ENCODE data around the gene RAB22A.

RAB22A gene

DNA sequence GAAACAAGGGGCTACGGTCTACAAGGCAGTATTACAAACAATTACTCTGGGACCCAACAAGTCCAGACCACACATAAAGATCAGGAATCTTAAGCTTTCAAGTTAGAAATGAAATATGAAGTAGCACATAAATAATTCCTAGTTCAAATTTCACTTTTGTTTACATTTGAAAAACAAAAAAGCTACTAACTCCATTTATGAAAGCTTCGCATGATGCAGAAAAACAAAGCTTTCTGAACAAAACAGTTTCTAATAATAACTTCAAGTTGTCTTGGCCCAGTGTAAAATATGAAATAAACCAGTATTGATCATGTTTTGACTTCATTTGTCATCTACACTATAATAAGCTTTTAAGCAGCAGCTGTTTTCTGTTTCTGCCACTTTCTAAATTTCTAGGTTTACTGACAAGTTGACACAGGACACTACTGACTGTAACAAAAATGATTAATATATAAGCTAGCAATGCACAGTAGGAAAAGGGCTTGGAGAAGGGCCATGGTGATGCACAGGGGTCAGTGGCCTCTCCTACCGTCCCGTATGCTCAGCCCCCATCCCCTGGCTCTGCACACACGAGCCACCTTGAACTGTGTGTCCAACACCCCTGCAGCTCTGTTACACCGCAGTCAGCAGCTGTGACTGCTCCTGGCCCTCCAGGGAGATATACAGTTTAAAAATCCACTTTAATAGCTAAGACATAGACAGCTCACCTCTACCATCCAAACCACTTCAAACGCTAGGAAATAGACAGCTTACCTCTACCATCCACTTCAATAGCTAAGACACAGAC is 13.3 kb upstream of the RAB22A start:
- DNase-seq (ENCODE audit: low read depth, low spot score) = no peak
- no peak overlapping the region for H3K4me3 ChIP-seq (ENCODE audit: low read length)

- H3K4me3 ChIP-seq (ENCODE audit: low read length) = no peak overlapping the region
- no peak for DNase-seq (ENCODE audit: low read depth, low spot score)
Observed at GRCh38 chr20:58297394-58297793, 12.1 kb upstream of the RAB22A start.

DNA sequence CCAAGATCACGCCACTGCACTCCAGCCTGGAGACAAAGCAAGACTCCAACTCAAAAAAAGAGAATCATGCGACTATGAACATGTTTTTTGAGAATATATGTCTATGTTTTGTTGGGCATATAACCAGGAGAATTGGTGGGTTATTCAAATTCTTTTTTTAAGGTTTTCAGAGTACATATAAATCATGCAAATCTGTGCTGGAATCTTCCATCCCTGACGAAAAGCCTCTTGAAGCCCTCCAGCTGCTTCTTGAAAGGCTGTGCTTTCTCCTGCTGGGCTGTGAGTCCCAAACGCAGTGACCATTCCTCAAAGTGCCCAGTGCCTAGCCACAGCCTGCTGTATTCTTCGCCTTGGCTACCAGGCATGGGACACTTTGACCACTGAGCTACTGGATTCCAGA is 9.2 kb upstream of the RAB22A start:
- DNase-seq (ENCODE audit: low read depth, low spot score) = no peak
- no peak overlapping the region for H3K4me3 ChIP-seq (ENCODE audit: low read length)

- DNase-seq (ENCODE audit: low read depth, low spot score) = no peak
- no peak overlapping the region for H3K4me3 ChIP-seq (ENCODE audit: low read length)
Observed at GRCh38 chr20:58303547-58303946, 6.0 kb upstream of the RAB22A start.

DNA sequence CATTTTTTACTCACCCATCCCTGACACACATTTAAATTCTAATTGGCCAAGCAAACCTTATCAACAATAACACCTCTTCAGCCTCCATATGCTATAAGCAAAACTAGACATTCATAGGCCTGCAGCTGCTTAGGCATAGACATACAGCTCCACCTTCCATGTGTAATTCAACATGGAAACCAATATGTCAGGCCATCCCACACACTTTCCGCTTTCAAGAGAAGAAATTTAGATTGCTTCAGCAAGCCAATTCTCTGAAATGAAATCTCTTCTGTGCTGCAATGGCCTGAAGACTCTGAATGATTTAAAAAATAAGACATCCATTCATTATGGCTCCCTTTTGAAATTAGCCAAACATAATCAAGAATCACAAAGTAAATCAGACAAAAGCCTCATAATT is 4.5 kb upstream of the RAB22A start:
- H3K4me3 ChIP-seq (ENCODE audit: low read length) = no peak overlapping the region
- DNase-seq (ENCODE audit: low read depth, low spot score) = no peak

DNA sequence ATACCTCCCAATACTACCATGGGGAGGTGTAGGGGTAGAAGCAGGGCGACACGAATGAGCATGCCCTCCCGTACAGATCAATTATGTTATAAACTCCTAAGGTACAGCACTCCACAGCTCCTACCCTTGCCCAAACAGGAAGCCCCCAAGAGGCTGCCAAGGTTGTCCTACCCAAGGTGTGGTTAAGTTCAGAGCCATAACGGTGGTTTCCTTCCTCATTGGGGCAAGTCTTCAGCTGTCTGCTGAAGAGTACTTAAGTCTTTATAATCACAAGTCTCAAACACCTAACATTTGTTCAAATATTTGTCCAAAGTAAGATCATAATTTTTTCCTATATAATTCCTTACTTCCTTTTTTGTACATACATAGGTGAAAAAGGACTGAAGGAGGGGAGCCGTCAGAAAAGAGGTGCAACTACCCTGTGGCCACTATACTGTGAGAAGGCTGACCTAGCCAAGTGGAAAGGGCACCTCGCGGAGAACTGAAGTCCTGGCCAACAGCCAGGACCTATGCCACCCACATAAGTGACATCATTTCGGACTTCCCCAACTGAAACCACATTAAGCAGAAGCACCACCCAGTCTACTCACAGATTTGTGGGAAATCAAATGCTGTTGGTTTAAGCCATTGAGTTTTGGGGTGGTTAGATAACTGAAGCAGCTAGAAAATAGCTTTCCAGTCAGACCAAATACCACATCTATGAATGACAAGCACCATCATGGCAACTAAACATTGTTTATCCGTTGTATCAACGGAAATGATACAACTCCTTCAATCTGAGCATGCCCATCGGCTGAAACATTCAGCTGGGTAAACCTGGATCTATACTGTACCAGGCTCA is 2.9 kb upstream of the RAB22A start:
- peak; percentile 89 for DNase-seq (ENCODE audit: low read depth, low spot score)
- H3K4me3 ChIP-seq (ENCODE audit: low read length) = peak overlapping the region; percentile 44

DNA sequence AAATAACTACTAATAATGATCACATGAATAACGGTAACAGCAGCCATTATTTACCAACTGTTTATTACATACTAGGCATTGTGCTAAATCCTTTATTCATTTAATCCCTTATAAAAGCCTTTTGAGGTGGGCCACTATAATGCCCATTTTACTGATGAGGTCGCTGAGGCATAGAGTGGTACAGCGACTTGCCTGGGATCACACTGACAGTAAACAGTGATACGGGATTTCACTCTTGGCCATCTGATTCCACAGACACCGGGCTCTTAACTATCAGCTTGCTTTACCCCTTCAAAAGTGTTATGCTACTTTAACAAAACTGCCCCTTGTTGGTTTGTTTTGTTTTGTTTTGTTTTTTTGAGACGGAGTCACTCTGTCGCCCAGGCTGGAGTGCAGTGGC is 2.2 kb upstream of the RAB22A start:
- no peak for DNase-seq (ENCODE audit: low read depth, low spot score)
- H3K4me3 ChIP-seq (ENCODE audit: low read length) = peak overlapping the region; percentile 44

DNA sequence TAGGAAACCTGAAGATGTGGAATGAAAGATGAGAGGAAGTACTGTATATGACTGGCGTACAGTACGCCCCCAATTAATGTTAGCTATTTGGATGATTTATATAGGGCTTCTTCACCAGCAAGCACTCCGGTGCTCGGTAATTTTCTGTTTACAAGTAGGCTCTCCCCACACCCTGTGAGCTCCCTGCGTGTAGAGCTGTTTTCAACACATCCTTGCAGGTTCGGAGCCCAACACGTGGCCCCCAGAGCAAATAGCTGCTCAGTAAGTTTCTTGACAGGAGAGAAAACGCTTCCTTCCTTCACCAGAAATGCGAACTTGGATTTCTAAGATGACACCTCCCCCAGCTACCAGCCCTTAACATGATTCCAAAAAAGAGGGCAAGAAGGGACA is 1.2 kb upstream of the RAB22A start:
- DNase-seq (ENCODE audit: low read depth, low spot score) = no peak

DNA sequence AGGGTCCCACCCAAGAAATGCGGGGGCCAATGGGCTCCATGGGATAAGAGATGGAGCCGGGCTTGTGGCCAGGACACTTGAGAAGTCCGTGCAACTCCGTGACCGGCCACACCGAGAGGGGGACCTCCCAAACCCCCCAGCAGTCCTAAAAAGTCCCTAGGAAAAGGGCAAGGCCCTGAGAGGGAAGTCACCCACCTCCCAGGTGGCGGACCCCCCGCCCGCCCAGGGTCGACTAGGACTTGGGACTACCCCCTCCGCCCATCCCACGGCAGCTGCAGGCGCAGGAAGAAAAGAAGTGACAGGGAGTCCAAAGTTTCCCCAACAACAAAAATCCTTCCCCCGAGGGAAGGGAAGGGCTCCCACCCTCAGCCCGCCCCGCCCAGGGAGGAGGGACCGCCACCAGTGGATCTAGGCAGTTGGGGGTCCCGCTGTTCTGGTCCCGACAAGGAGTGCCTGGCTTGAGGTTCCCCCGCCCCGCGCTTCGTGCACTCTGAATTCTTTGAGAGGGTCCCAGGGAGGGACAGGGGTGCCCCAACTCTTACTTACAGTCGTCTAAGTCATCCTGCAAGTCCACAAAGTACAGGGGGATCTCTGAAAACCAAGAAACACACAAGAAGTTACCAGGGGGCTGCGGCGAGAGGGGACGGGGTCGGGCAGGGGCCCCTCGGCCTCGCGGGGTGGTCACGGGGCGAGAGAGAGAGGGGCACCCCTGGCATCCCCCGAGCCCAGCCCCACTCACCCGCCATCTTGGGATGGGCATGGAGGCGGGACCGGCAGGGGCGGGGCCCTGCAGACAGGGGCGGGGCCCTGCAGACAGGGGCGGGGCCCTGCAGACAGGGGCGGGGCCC is 611 bp upstream of the RAB22A start:
- peak overlapping the region; percentile 7; the same call in 1 of the 2 replicates for H3K4me3 ChIP-seq (ENCODE audit: low read length)
- DNase-seq (ENCODE audit: low read depth, low spot score) = no peak

More for the DNA sequence above, 1.2 kb upstream of the RAB22A start:
- H3K4me3 ChIP-seq (ENCODE audit: low read length) = no peak overlapping the region

- H3K4me3 ChIP-seq (ENCODE audit: low read length) = peak overlapping the region; percentile 89
- no peak for DNase-seq (ENCODE audit: low read depth, low spot score)
Observed at GRCh38 chr20:58310291-58310782, 822 bp downstream of the RAB22A start.

GRCh38 chr20:58312836-58313235 is 3.3 kb downstream of the RAB22A start:
- no peak for DNase-seq (ENCODE audit: low read depth, low spot score)
- H3K4me3 ChIP-seq (ENCODE audit: low read length) = no peak overlapping the region

GRCh38 chr20:58313396-58313795 is 3.9 kb downstream of the RAB22A start:
- no peak overlapping the region for H3K4me3 ChIP-seq (ENCODE audit: low read length)
- DNase-seq (ENCODE audit: low read depth, low spot score) = no peak

DNA sequence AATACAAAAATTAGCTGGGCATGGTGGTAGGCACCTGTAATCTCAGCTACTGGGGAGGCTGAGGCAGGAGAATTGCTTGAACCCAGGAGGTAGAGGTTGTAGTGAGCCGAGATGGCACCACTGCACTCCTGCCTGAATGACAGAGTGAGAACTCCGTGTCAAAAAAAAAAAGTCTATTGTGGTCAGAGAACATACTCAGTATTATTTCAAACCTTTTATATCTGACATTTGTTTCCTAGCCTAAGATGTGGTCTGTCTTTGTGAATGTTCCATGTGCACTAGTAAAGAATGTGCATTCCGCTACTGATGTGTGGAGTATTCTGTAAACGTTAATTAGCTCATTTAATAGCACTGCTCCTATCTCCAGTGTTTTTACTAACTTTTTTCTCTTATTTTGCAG is 11.7 kb downstream of the RAB22A start:
- H3K4me3 ChIP-seq (ENCODE audit: low read length) = no peak overlapping the region
- peak; percentile 42 for DNase-seq (ENCODE audit: low read depth, low spot score)

GRCh38 chr20:58322083-58322482 is 12.6 kb downstream of the RAB22A start:
- H3K4me3 ChIP-seq (ENCODE audit: low read length) = no peak overlapping the region
- no peak for DNase-seq (ENCODE audit: low read depth, low spot score)

DNA sequence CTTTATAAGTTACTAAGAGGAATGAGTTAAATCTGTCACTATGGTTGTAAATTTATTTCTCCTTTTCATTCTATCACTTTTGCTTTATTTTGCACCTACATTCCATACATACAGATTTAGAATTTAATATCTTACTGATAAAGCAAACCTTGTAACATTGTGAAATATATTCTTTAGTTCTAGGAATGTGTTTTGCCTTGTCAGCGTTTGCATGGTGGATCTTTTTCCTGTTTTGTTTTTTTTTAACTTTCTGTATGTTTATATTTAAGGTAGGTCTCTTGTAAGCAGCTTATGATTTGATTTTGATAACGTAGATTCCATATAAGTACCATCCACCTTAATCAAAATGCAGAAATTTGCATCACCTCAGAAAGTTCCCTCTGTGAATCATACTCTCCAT is 16.4 kb downstream of the RAB22A start:
- no peak for DNase-seq (ENCODE audit: low read depth, low spot score)
- no peak overlapping the region for H3K4me3 ChIP-seq (ENCODE audit: low read length)

DNA sequence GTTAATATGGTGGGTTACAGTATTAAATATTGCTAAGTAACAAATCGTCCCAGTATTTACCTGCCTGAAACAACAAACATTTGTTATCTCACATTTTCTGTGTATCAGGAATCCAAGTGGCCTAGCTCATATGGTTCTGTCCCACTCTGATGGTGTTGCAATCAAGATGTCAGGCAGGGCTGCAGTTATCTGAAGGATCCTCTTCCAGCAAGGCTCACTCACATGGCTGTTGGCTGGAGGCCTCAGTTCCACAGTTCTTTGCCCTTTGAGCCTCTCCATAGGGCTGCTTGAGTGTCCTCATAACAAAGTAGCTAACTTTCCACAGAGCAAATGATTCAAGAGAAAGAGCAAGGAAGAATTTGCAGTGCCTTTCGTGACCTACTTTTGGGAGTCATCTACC is 17.7 kb downstream of the RAB22A start:
- no peak overlapping the region for H3K4me3 ChIP-seq (ENCODE audit: low read length)
- DNase-seq (ENCODE audit: low read depth, low spot score) = no peak

DNA sequence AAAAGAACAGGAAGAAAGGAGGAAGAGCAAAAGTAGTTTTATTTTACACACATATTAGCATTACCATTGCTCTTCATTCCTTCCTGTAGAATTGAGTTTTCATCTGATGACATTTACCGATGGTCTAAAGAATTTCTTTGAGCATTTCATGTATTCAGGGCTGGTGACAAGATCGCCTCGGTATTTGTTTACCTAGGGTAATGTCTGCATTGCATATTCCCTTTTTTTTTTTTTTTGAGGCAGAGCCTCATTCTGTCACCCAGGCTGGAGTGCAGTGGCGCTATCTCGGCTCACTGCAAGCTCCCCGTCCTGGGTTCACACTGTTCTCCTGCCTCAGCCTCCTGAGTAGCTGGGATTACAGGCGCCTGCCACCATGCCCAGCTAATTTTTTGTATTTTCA is 19.3 kb downstream of the RAB22A start:
- H3K4me3 ChIP-seq (ENCODE audit: low read length) = no peak overlapping the region
- no peak for DNase-seq (ENCODE audit: low read depth, low spot score)

DNA sequence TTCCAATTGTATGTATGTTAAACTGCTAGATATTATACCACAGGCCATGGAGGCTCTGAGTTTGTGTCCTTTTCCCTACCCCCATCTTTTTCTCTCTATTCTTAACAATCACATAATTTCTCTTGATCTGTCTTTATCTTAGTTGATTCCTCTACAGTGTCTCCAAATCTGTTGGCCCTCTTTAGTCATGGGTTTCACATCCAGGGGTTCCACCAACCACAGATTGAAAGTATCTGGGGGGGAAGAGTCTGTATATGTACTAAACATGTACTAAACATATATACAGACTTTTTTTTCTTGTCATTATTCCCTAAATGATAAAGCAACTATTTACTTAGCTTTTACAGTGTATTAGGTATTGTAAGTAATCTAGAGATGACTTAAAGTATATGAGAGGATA is 20.2 kb downstream of the RAB22A start:
- no peak overlapping the region for H3K4me3 ChIP-seq (ENCODE audit: low read length)
- DNase-seq (ENCODE audit: low read depth, low spot score) = no peak

- H3K4me3 ChIP-seq (ENCODE audit: low read length) = no peak overlapping the region
- no peak for DNase-seq (ENCODE audit: low read depth, low spot score)
Observed at GRCh38 chr20:58330249-58330648, 20.7 kb downstream of the RAB22A start.
